Suprapubic skin (tissue), 4 donors: ENCODE data around the gene SACM1L. TPM values are rescaled to one million over a fixed set of nuclear protein-coding genes. Genes with fewer than 3 reads are reported as not detected.

Source experiments
- DNase-seq, 2 donors: peaks; one replicate each; pipeline ENCODE4 v3.0.0-alpha.2; 2019; ENCODE audit warnings: low spot score in 2 of 2
- H3K27ac ChIP-seq: fragments of 200-600 bp; sonication (generic); one replicate; pipeline ENCODE4 v1.5.1; 2019
- H3K27me3 ChIP-seq: fragments of 200-600 bp; sonication (generic); one replicate; pipeline ENCODE4 v1.5.1; 2019
- H3K36me3 ChIP-seq: fragments of 200-600 bp; sonication (generic); one replicate; pipeline ENCODE4 v1.5.1; 2019
- H3K4me1 ChIP-seq: fragments of 200-600 bp; sonication (generic); one replicate; pipeline ENCODE4 v1.5.1; 2019
- H3K4me3 ChIP-seq: fragments of 200-600 bp; sonication (generic); one replicate; pipeline ENCODE4 v1.5.1; 2019; ENCODE audit warnings: mild to moderate bottlenecking
- H3K9me3 ChIP-seq: fragments of 200-600 bp; sonication (generic); one replicate; pipeline ENCODE4 v1.5.1; 2019
- CTCF ChIP-seq, 2 donors: fragments of 200-600 bp in 1 of 2; fragments of 450-650 bp in 1 of 2; sonication (generic) in 1 of 2; IDR thresholded peaks; one replicate each; pipeline ENCODE4 v1.5.1; 2016 to 2019; ENCODE audit warnings: antibody characterized with exemption in 2 of 2, mild to moderate bottlenecking in 1 of 2, moderate library complexity in 1 of 2
- EP300 ChIP-seq: sonication (generic); formaldehyde crosslinking; IDR thresholded peaks from one replicate; pipeline ENCODE4 v1.6.1; 2017; ENCODE audit warnings: antibody characterized with exemption
- POLR2A ChIP-seq, 2 donors: fragments of 450-650 bp; IDR thresholded peaks; one replicate each; pipeline ENCODE4 v1.6.1; 2017; ENCODE audit warnings: antibody characterized with exemption in 2 of 2, mild to moderate bottlenecking in 2 of 2, moderate library complexity in 2 of 2
- POLR2AphosphoS5 ChIP-seq, 3 donors: sonication (generic); formaldehyde crosslinking; IDR thresholded peaks; one replicate each; pipeline ENCODE4 v1.6.1; 2017; ENCODE audit warnings: antibody characterized with exemption in 3 of 3
- WGBS: methylation state at CpG from one replicate; pipeline ENCODE4 v1.1.5; 2018; 5-methylcytosine and 5-hydroxymethylcytosine counted together
- total RNA-seq, 4 donors: library from RNA; depleted of rRNA; stranded (reverse); fragments of >200 nt; gene quantifications; one replicate each; pipeline ENCODE4 v1.1.0, GENCODE V29; 2016

The SACM1L gene
- total RNA-seq, 4 donors from 2014 or later = 22.8 to 48.9 (median 31.2) TPM

DNA sequence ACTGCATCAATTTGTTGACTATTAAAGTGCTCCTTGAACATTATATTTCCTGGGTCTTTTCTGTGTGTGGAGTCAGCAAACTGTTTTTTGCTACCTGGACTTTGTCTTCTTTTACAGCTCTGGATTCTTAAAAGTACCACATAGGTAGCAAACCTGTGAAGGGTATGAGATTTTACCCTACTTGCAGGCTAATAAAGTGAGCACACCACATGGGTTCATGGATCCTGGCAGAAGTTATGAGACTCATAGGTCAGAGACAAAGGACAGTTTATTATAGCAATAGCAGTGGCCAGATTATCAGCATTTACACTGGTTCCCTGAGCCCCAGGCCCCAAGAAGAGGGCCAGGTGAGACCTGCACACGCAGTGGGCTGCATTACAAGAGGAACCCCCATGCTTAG lies 8.0 kb upstream of the SACM1L start:
- TF ChIP-seq POLR2AphosphoS5 (IDR thresholded peaks at IDR 0.05) (no peak), POLR2A (IDR thresholded peaks at IDR 0.05) (no peak), EP300 (no peak), CTCF (IDR thresholded peaks at IDR 0.05) (no peak)
- Histone ChIP-seq H3K27ac (no peak overlapping the region), H3K4me3 (no peak overlapping the region), H3K9me3 (peaks cover 5% of the 10 kb centered on the region), H3K27me3 (no peaks in the 10 kb centered on the region), H3K36me3 (peaks cover 12% of the 10 kb centered on the region), H3K4me1 (peaks cover 28% of the 10 kb centered on the region)
- 88% methylated on average over 1 of the region's 1 CpG for WGBS
- no peak for DNase-seq

DNA sequence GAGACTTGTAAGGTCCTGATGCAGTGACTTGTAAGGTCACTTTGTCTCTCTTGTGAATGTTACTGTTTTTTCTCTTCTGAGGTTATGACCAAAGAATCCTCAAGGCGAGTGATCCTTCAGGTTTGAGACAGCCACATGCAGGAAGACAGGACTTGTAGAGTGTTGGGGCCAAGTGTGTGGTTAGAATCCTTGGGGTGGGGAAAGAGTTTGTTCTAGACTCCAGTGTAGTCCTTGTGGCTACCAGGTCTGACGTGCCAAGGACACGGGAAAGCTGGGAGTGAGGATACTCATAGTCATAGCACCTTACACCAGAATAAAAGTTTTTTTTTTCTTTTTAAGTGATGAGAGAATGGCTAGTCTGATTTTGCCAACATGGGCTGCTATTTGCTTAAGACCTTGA lies 7.3 kb upstream of the SACM1L start:
- Histone ChIP-seq H3K4me1 (peaks cover 21% of the 10 kb centered on the region), H3K27me3 (no peaks in the 10 kb centered on the region), H3K4me3 (no peak overlapping the region), H3K9me3 (peaks cover 5% of the 10 kb centered on the region), H3K36me3 (peaks cover 12% of the 10 kb centered on the region), H3K27ac (no peak overlapping the region)
- WGBS = 82% methylated on average over 3 of the region's 3 CpGs
- no peak for DNase-seq
- TF ChIP-seq POLR2A (IDR thresholded peaks at IDR 0.05) (no peak), CTCF (IDR thresholded peaks at IDR 0.05) (no peak), POLR2AphosphoS5 (IDR thresholded peaks at IDR 0.05) (no peak), EP300 (no peak)

DNA sequence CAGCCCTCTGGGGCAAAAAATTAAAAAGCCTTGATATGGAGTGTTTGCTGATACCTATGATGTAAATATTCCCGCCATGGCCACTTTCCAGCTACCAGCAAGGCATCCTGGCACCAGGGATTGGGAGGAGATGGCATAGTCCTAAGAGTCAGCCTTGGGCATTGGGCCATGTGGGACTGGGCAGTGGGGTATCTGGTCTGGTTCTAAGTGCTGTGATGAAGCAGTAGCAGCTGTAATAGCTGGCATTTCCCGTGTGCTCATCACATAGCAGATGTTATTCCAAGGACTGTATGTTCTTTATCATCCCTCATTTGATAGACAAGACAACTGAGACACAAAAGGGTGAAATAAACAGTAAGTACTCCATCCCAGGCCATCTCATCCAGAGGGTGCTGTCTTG lies 6.9 kb upstream of the SACM1L start:
- no peak for DNase-seq
- no peak overlapping the region for H3K27ac ChIP-seq
- H3K4me1 ChIP-seq = peaks cover 17% of the 10 kb centered on the region
- peaks cover 5% of the 10 kb centered on the region for H3K9me3 ChIP-seq
- WGBS = 82% methylated on average over 2 of the region's 2 CpGs
- H3K4me3 ChIP-seq = no peak overlapping the region
- H3K27me3 ChIP-seq = no peaks in the 10 kb centered on the region
- peaks cover 12% of the 10 kb centered on the region for H3K36me3 ChIP-seq
- TF ChIP-seq CTCF (IDR thresholded peaks at IDR 0.05) (no peak), POLR2AphosphoS5 (IDR thresholded peaks at IDR 0.05) (no peak)

DNA sequence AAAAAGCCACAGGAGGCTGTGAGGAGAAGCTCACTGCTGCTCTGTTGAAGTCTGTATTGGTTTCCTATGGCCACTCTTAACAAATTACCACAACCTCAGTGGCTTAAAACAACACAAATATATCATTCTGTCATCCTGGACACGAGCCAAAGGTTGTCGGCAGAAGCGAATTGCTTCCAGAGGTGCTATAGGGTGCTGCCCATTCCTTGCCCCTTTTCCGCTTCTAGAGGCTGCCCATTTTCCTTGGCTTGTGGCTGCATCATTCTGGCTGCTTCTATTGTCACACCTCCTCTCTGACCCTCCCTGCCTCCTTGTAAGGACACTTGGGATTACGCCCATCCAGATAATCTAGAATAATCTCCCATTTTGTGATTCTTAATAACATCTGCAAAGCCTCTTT lies 6.4 kb upstream of the SACM1L start:
- no peak for TF ChIP-seq EP300
- no peak for TF ChIP-seq POLR2AphosphoS5 (IDR thresholded peaks at IDR 0.05)
- no peak for TF ChIP-seq CTCF (IDR thresholded peaks at IDR 0.05)
- TF ChIP-seq POLR2A (IDR thresholded peaks at IDR 0.05) = no peak
- no peak for DNase-seq
- Histone ChIP-seq H3K4me1 (peaks cover 12% of the 10 kb centered on the region), H3K4me3 (no peak overlapping the region), H3K9me3 (peaks cover 5% of the 10 kb centered on the region), H3K27ac (no peak overlapping the region), H3K27me3 (no peaks in the 10 kb centered on the region), H3K36me3 (peaks cover 12% of the 10 kb centered on the region)
- 67% methylated on average over 5 of the region's 5 CpGs for WGBS

- DNase-seq = no peak
- Histone ChIP-seq H3K27ac (no peak overlapping the region), H3K36me3 (peaks cover 7% of the 10 kb centered on the region), H3K27me3 (no peaks in the 10 kb centered on the region), H3K4me1 (peaks cover 19% of the 10 kb centered on the region), H3K9me3 (peaks cover 5% of the 10 kb centered on the region), H3K4me3 (no peak overlapping the region)
- TF ChIP-seq POLR2AphosphoS5 (IDR thresholded peaks at IDR 0.05) = no peak
- no peak for TF ChIP-seq EP300
- no peak for TF ChIP-seq CTCF (IDR thresholded peaks at IDR 0.05)
- no peak for TF ChIP-seq POLR2A (IDR thresholded peaks at IDR 0.05)
- 73% methylated on average over 13 of the region's 13 CpGs for WGBS
Observed at GRCh38 chr3:45683417-45684326, 5.5 kb upstream of the SACM1L start.
